Immature natural killer cell (primary cell): ENCODE data around the gene CCN6. TPM values are rescaled to one million over a fixed set of nuclear protein-coding genes. Genes with fewer than 3 reads are reported as not detected.

ENCODE experiments used
- polyA plus RNA-seq, 3 donors: library from polyadenylated mRNA; unstranded; fragments of 300-500 nt; fragmentation: Illumina TruSeq; gene quantifications; one replicate each; pipeline ENCODE4 v1.2.3, GENCODE V29; 2021

The CCN6 gene
- polyA plus RNA-seq, 3 donors from 2014 or later: not detected

Other genes with a start within 250 kb of the CCN6 start
- 100 to 1,000 TPM; 358 to 488 (median 414) TPM for gene FYN, start 180.7 kb upstream of the CCN6 start, polyA plus RNA-seq
- gene TUBE1, start 33.4 kb downstream of the CCN6 start, polyA plus RNA-seq: 1 to 10 TPM; 2.5 to 7.4 (median 5.5) TPM
- 10 to 100 TPM in 1 of 3 donors, 1 to 10 TPM in 2; 3.7 to 13.3 (median 6.4) TPM for gene FAM229B, start 33.5 kb downstream of the CCN6 start, polyA plus RNA-seq
- not detected for gene LAMA4, start 200.5 kb downstream of the CCN6 start, polyA plus RNA-seq